ENCODE results near the gene PDP2.
"Not testable (repeated sequence)": the region's sequence is repeated elsewhere in the genome, so short reads cannot be mapped to it uniquely, and the experiment has no call there.

PDP2 gene

GRCh38 chr16:66853261-66854139 is 26.8 kb upstream of the PDP2 start:
- DNase-seq: peak; percentile 27 to 60 (median 51)

GRCh38 chr16:66856184-66856730 is 24.1 kb upstream of the PDP2 start:
- DNase-seq: no peak

GRCh38 chr16:66856801-66857200 is 23.5 kb upstream of the PDP2 start:
- no peak for DNase-seq

GRCh38 chr16:66857437-66857836 is 22.9 kb upstream of the PDP2 start:
- no peak for DNase-seq

- DNase-seq: no peak
These were observed 21.4 kb upstream of the PDP2 start for GRCh38 chr16:66858740-66859396.

GRCh38 chr16:66859397-66860068 is 20.8 kb upstream of the PDP2 start:
- DNase-seq: no peak

- DNase-seq: no peak
These were observed 18.2 kb upstream of the PDP2 start for GRCh38 chr16:66862023-66862520.

- DNase-seq: no peak
These were observed 16.6 kb upstream of the PDP2 start for GRCh38 chr16:66863707-66864106.

GRCh38 chr16:66869424-66869823 is 10.9 kb upstream of the PDP2 start:
- DNase-seq: peak in 3 of 4 experiments; percentile 23 to 31 (median 27)

- not testable (repeated sequence) for DNase-seq
These were observed 9.0 kb upstream of the PDP2 start for GRCh38 chr16:66871363-66871762.

GRCh38 chr16:66871840-66872239 is 8.5 kb upstream of the PDP2 start:
- DNase-seq: no peak

- DNase-seq: peak in 1 of 4 experiments; percentile 22
These were observed 7.8 kb upstream of the PDP2 start for GRCh38 chr16:66872559-66872942.

GRCh38 chr16:66872943-66873684 is 7.2 kb upstream of the PDP2 start:
- DNase-seq: peak; percentile 99 to 100 (median 100)

GRCh38 chr16:66873685-66874055 is 6.6 kb upstream of the PDP2 start:
- DNase-seq: no peak

- DNase-seq: peak in 1 of 4 experiments; percentile 8
These were observed 6.1 kb upstream of the PDP2 start for GRCh38 chr16:66874079-66874775.

- peak; percentile 63 to 78 (median 77) for DNase-seq
These were observed 2.2 kb upstream of the PDP2 start for GRCh38 chr16:66878067-66878466.

- peak in 2 of 4 experiments; percentile 35 to 38 for DNase-seq
These were observed 701 bp downstream of the PDP2 start for GRCh38 chr16:66881014-66881417.

GRCh38 chr16:66881560-66881959 is 1.2 kb downstream of the PDP2 start:
- no peak for DNase-seq

GRCh38 chr16:66881964-66882508 is 1.7 kb downstream of the PDP2 start:
- no peak for DNase-seq

- no peak for DNase-seq
These were observed 2.4 kb downstream of the PDP2 start for GRCh38 chr16:66882702-66883101.

- no peak for DNase-seq
These were observed 5.2 kb downstream of the PDP2 start for GRCh38 chr16:66885491-66885890.
